ENCODE results near the gene NXNL1. TPM values are rescaled to one million over a fixed set of nuclear protein-coding genes. Genes with fewer than 3 reads are reported as not detected.

NXNL1 gene
- total RNA-seq, 1 experiment from 2014 or later, result not detected

DNA sequence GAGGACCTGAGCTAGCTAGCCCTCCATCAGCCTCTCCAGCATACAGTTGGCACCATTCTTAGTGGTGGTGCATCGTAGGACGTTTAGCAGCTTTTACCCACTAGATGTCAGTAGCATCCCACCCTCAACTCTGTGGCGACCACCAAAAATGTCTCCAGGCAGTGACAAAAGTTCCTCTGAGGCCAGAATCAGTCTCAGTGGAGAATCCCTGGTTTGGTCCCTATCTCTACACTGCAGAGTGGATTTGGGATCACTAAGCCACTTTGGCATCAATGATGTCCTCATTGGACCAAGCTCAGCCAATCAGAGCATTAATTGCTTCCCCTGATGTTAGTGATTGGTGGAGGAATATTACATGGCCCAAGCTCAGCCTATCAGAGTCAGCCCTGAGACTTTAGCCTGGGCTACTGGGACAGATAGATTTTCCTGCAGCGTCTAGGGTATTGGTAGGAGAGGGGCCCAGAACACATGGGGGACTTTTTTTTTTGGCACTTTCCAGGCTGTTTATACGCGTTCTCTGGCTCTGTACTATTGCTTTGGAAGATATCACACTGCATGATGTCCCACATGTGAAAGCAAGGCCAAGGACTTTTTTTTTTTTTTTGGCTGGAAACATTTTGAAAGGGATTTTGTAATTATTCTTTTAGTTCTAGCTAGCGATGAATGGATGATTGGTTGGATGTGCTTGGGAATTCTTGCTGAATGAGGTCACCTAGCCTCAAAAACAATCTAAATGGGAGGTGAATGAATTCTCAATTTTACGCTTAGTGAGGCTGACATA lies 19.3 kb downstream of the NXNL1 start:
- Histone ChIP-seq H3K27me3 (ENCODE audit: insufficient read depth, low read length) (no peaks in the 10 kb centered on the region), H3K9ac (ENCODE audit: extremely low read depth, insufficient read length, low read length) (no peak overlapping the region), H3K56ac (ENCODE audit: insufficient read length, low read depth, low read length) (no peak overlapping the region), H3K27ac (ENCODE audit: insufficient read length, low read depth, low read length) (no peak overlapping the region), H3K18ac (ENCODE audit: insufficient read length, low read depth, low read length) (no peak overlapping the region), H3K79me2 (ENCODE audit: insufficient read depth, low read length) (no peaks in the 10 kb centered on the region), H3K14ac (ENCODE audit: insufficient read depth, low read length) (no peak overlapping the region), H4K91ac (ENCODE audit: insufficient read length, low read depth, low read length) (no peak overlapping the region), H4K8ac (replicated peaks; ENCODE audit: insufficient read length, low read depth, low read length) (no peak overlapping the region), H2BK120ac (ENCODE audit: low read depth, low read length, poor library complexity, severe bottlenecking) (no peak overlapping the region), H4K5ac (ENCODE audit: insufficient read length, low read depth, low read length) (no peak overlapping the region), H2BK15ac (ENCODE audit: low read depth, low read length) (no peak overlapping the region), H3K23ac (ENCODE audit: insufficient read length, low read depth, low read length) (no peak overlapping the region), H2BK12ac (ENCODE audit: insufficient read length, low read depth, low read length) (no peak overlapping the region), H2AK5ac (ENCODE audit: insufficient read length, low read length) (no peak overlapping the region), H3K23me2 (ENCODE audit: insufficient read length, low read depth, low read length, poor library complexity, severe bottlenecking) (no peaks in the 10 kb centered on the region), H3K4me1 (ENCODE audit: insufficient read depth, low read length) (no peaks in the 10 kb centered on the region), H3K79me1 (ENCODE audit: insufficient read depth, low read depth, low read length, poor library complexity, severe bottlenecking) (no peaks in the 10 kb centered on the region), H2BK5ac (ENCODE audit: insufficient read length, low read length) (no peak overlapping the region), H3K4me2 (ENCODE audit: insufficient read depth, insufficient read length, low read length) (no peak overlapping the region), H3K4ac (ENCODE audit: low read depth, low read length) (no peak overlapping the region), H3T11ph (ENCODE audit: low read length) (no peak overlapping the region), H4K20me1 (ENCODE audit: control insufficient read depth, insufficient read depth, insufficient read length) (no peaks in the 10 kb centered on the region), H3K9me3 (ENCODE audit: control insufficient read depth, low read depth, low read length) (no peaks in the 10 kb centered on the region), H2BK20ac (ENCODE audit: low read depth, low read length, poor library complexity, severe bottlenecking) (no peak overlapping the region), H2AFZ (ENCODE audit: low read length) (no peak overlapping the region)
- H3K27me3 Mint-ChIP-seq (ENCODE audit: low read depth), result peaks cover 3% of the 10 kb centered on the region
- TF ChIP-seq, protein P1, sequence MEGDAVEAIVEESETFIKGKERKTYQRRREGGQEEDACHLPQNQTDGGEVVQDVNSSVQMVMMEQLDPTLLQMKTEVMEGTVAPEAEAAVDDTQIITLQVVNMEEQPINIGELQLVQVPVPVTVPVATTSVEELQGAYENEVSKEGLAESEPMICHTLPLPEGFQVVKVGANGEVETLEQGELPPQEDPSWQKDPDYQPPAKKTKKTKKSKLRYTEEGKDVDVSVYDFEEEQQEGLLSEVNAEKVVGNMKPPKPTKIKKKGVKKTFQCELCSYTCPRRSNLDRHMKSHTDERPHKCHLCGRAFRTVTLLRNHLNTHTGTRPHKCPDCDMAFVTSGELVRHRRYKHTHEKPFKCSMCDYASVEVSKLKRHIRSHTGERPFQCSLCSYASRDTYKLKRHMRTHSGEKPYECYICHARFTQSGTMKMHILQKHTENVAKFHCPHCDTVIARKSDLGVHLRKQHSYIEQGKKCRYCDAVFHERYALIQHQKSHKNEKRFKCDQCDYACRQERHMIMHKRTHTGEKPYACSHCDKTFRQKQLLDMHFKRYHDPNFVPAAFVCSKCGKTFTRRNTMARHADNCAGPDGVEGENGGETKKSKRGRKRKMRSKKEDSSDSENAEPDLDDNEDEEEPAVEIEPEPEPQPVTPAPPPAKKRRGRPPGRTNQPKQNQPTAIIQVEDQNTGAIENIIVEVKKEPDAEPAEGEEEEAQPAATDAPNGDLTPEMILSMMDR (conservative IDR thresholded peaks at IDR 0.05), result peak; percentile 75
- H3K9me3 Mint-ChIP-seq, result peaks cover 0 to 5% of the 10 kb centered on the region in 2 experiments; a peak in 3 of 5 replicates
- no peak overlapping the region for H3K27ac Mint-ChIP-seq
- WGBS (ENCODE audit: extremely low coverage, insufficient read length, low lambda C conversion rate), result no CpG with 5 or more reads among the region's 8 CpGs
- no peaks in the 10 kb centered on the region for H3K4me1 Mint-ChIP-seq
- no peak overlapping the region for H3K4me3 Mint-ChIP-seq
- peaks cover 0 to 7% (median 0%) of the 10 kb centered on the region in 3 experiments; a peak in 3 of 7 replicates for H3K36me3 Mint-ChIP-seq (ENCODE audit: insufficient read depth in 1 of 3, low read depth in 3 of 3)
- DNase-seq, result peak; percentile 56
